IMR-90 (cell line): ENCODE results near the gene TMEM100. TPM values are rescaled to one million over a fixed set of nuclear protein-coding genes. Genes with fewer than 3 reads are reported as not detected.

Experiments used
- ATAC-seq: fragments of 200-7000 bp; cut with Tn5 transposase; 2 replicates; pipeline ENCODE4 v1.9.1; 2020; ENCODE audit warnings: low read depth, mild to moderate bottlenecking, moderate library complexity
- BruUV-seq: library from RNA; stranded (reverse); fragments of 400-500 nt; replicated peaks from 2 replicates; lab custom pipeline; 2021; lab: Mats Ljungman, UMichigan
- CTCF ChIA-PET: fragments of 300-600 bp; formaldehyde crosslinking; extraction: SDS; loops from one replicate; lab custom pipeline; 2021; ENCODE audit warnings: antibody characterized with exemption; lab: Yijun Ruan, JAX
- POLR2A ChIA-PET: fragments of 300-600 bp; sonication (Branson Sonifier 250); formaldehyde crosslinking; loops from one replicate; lab custom pipeline; 2022; ENCODE audit warnings: antibody characterized with exemption; ENCODE audit not compliant: unreplicated experiment; lab: Charles Lee
- DNase-seq: peaks from one replicate; pipeline ENCODE4 v3.0.0; 2013
- H2AFZ ChIP-seq: replicated peaks from 2 replicates; pipeline ENCODE3; 2013; ENCODE audit warnings: low read length, mild to moderate bottlenecking; ENCODE audit not compliant: poor library complexity
- H2AK5ac ChIP-seq: 2 replicates; pipeline ENCODE4 v1.6.1; 2013; ENCODE audit warnings: low read depth, low read length, inconsistent platforms
- H2AK9ac ChIP-seq: replicated peaks from 2 replicates; pipeline ENCODE3; 2013; ENCODE audit warnings: mild to moderate bottlenecking, low read depth, low read length, moderate library complexity; ENCODE audit not compliant: poor library complexity
- H2BK120ac ChIP-seq: 2 replicates; pipeline ENCODE4 v1.6.1; 2013; ENCODE audit warnings: low read depth, low read length, inconsistent platforms
- H2BK15ac ChIP-seq: 3 replicates; pipeline ENCODE4 v1.6.1; 2013; ENCODE audit warnings: low read depth, low read length, inconsistent platforms
- H2BK20ac ChIP-seq: 2 replicates; pipeline ENCODE4 v1.6.1; 2013; ENCODE audit warnings: low read depth, mild to moderate bottlenecking, inconsistent platforms, low read length, moderate library complexity
- H2BK5ac ChIP-seq: 2 replicates; pipeline ENCODE4 v1.6.1; 2013; ENCODE audit warnings: mild to moderate bottlenecking, low read depth, low read length, inconsistent platforms; ENCODE audit not compliant: poor library complexity, severe bottlenecking
- H3K14ac ChIP-seq: replicated peaks from 2 replicates; pipeline ENCODE4 v1.6.1; 2013; ENCODE audit warnings: low read depth, low read length, inconsistent platforms
- H3K18ac ChIP-seq: 2 replicates; pipeline ENCODE4 v1.6.1; 2013; ENCODE audit warnings: low read depth, low read length, control low read depth
- H3K23ac ChIP-seq: 2 replicates; pipeline ENCODE4 v1.6.1; 2013; ENCODE audit warnings: low read depth, low read length, inconsistent platforms
- H3K27ac ChIP-seq: 2 replicates; pipeline ENCODE4 v1.5.1; 2013; ENCODE audit warnings: mild to moderate bottlenecking, control low read depth, low read length; ENCODE audit not compliant: insufficient read depth
- H3K27me3 ChIP-seq: 2 replicates; pipeline ENCODE4 v1.6.1; 2013; ENCODE audit warnings: low read length; ENCODE audit not compliant: control insufficient read depth, insufficient read depth
- H3K36me3 ChIP-seq: 2 replicates; pipeline ENCODE4 v1.6.1; 2013; ENCODE audit warnings: low read length, mixed read lengths; ENCODE audit not compliant: control insufficient read depth, insufficient read depth
- H3K4ac ChIP-seq: 2 replicates; pipeline ENCODE4 v1.6.1; 2013; ENCODE audit warnings: low read depth, low read length, inconsistent platforms
- H3K4me1 ChIP-seq: 2 replicates; pipeline ENCODE4 v1.6.1; 2013; ENCODE audit warnings: low read length, mixed read lengths; ENCODE audit not compliant: control insufficient read depth, insufficient read depth
- H3K4me2 ChIP-seq: 2 replicates; pipeline ENCODE4 v1.6.1; 2013; ENCODE audit warnings: low read depth, mild to moderate bottlenecking, control low read depth, low read length, moderate library complexity
- H3K4me3 ChIP-seq: 2 replicates; pipeline ENCODE4 v1.5.1; 2013; ENCODE audit warnings: low read depth, mild to moderate bottlenecking, control low read depth, low read length, moderate library complexity; ENCODE audit not compliant: insufficient read depth
- H3K56ac ChIP-seq: 2 replicates; pipeline ENCODE4 v1.6.1; 2013; ENCODE audit warnings: low read length, inconsistent platforms; ENCODE audit not compliant: insufficient read depth; ENCODE audit errors: extremely low read depth
- H3K79me1 ChIP-seq, 2 experiments: 2 replicates each; pipeline ENCODE4 v1.6.1; 2013; ENCODE audit warnings: low read length in 2 of 2, inconsistent platforms in 1 of 2, low read depth in 1 of 2
- H3K9ac ChIP-seq: 2 replicates; pipeline ENCODE4 v1.6.1; 2013; ENCODE audit warnings: low read depth, low read length, control low read depth
- H3K9me1 ChIP-seq: 2 replicates; pipeline ENCODE4 v1.6.1; 2013; ENCODE audit warnings: low read length, inconsistent platforms; ENCODE audit not compliant: insufficient read depth
- H3K9me3 ChIP-seq: 2 replicates; pipeline ENCODE4 v1.6.1; 2013; ENCODE audit warnings: low read length; ENCODE audit not compliant: control insufficient read depth, insufficient read depth
- H4K20me1 ChIP-seq: 2 replicates; pipeline ENCODE4 v1.6.1; 2013; ENCODE audit warnings: low read length, inconsistent platforms; ENCODE audit not compliant: insufficient read depth
- H4K5ac ChIP-seq: 2 replicates; pipeline ENCODE4 v1.6.1; 2013; ENCODE audit warnings: mild to moderate bottlenecking, low read depth, low read length, control low read depth
- H4K8ac ChIP-seq, 2 experiments: 2 replicates each; pipeline ENCODE4 v1.6.1; 2013; ENCODE audit warnings: low read depth in 2 of 2, low read length in 2 of 2, control low read depth in 1 of 2, inconsistent platforms in 1 of 2
- H4K91ac ChIP-seq: 2 replicates; pipeline ENCODE4 v1.6.1; 2013; ENCODE audit warnings: low read depth, low read length, inconsistent platforms; ENCODE audit not compliant: insufficient read depth
- BHLHE40 ChIP-seq: fragments of 150-350 bp; IDR thresholded peaks from 2 replicates; pipeline ENCODE4 v1.6.1; 2016; ENCODE audit warnings: mild to moderate bottlenecking, low read depth, low read length
- CEBPB ChIP-seq: IDR thresholded peaks from 2 replicates; pipeline ENCODE4 v1.6.1; 2012; ENCODE audit warnings: low read depth, low read length, improper control_type of control experiment
- CHD1 ChIP-seq: IDR thresholded peaks from 2 replicates; pipeline ENCODE4 v1.6.1; 2012; ENCODE audit warnings: low read depth, low read length, improper control_type of control experiment
- CTCF ChIP-seq: conservative IDR thresholded peaks from 2 replicates; pipeline ENCODE4 v1.5.1; 2012; ENCODE audit warnings: mild to moderate bottlenecking, low read depth, low read length, improper control_type of control experiment
- FOS ChIP-seq: fragments of 150-350 bp; IDR thresholded peaks from 2 replicates; pipeline ENCODE4 v1.6.1; 2016; ENCODE audit warnings: low read depth, low read length
- MAFK ChIP-seq: IDR thresholded peaks from 2 replicates; pipeline ENCODE4 v1.6.1; 2012; ENCODE audit warnings: low read depth, low read length, improper control_type of control experiment
- MAZ ChIP-seq: IDR thresholded peaks from 2 replicates; pipeline ENCODE4 v1.6.1; 2012; ENCODE audit warnings: low read depth, mild to moderate bottlenecking, low read length, improper control_type of control experiment, moderate library complexity, borderline replicate concordance
- MXI1 ChIP-seq: IDR thresholded peaks from 2 replicates; pipeline ENCODE4 v1.6.1; 2012; ENCODE audit warnings: low read depth, mild to moderate bottlenecking, low read length, moderate library complexity, borderline replicate concordance
- NFE2L2 ChIP-seq: fragments of 150-350 bp; IDR thresholded peaks from 2 replicates; pipeline ENCODE4 v1.6.1; 2016; ENCODE audit warnings: low read depth, mild to moderate bottlenecking, low read length
- POLR2A ChIP-seq: IDR thresholded peaks from 2 replicates; pipeline ENCODE4 v1.6.1; 2012; ENCODE audit warnings: mild to moderate bottlenecking, low read depth, low read length
- RAD21 ChIP-seq: IDR thresholded peaks from 2 replicates; pipeline ENCODE4 v1.6.1; 2012; ENCODE audit warnings: low read length, improper control_type of control experiment
- RCOR1 ChIP-seq: IDR thresholded peaks from 2 replicates; pipeline ENCODE4 v1.6.1; 2012; ENCODE audit warnings: mild to moderate bottlenecking, low read length, improper control_type of control experiment; ENCODE audit not compliant: insufficient replicate concordance
- RFX5 ChIP-seq: IDR thresholded peaks from 2 replicates; pipeline ENCODE4 v1.8.0; 2012; ENCODE audit warnings: low read depth, mild to moderate bottlenecking, low read length, moderate library complexity
- SMC3 ChIP-seq: fragments of 150-350 bp; IDR thresholded peaks from 2 replicates; pipeline ENCODE4 v1.6.1; 2016; ENCODE audit warnings: low read depth, mild to moderate bottlenecking, antibody characterized with exemption, low read length, moderate library complexity
- USF2 ChIP-seq: fragments of 150-350 bp; IDR thresholded peaks from 2 replicates; pipeline ENCODE4 v1.6.1; 2017; ENCODE audit warnings: mild to moderate bottlenecking, antibody characterized with exemption, low read length, low read depth
- WGBS, 2 experiments: methylation state at CpG; one replicate each; pipeline versions ENCODE4 v1.1.5 to v1.1.7; 2013; ENCODE audit warnings: missing lambda C conversion rate in 2 of 2; ENCODE audit not compliant: insufficient read length in 1 of 2; ENCODE audit errors: extremely low coverage in 2 of 2; 5-methylcytosine and 5-hydroxymethylcytosine counted together
- dilution Hi-C: fragments of 300-500 bp; cut with HindIII; formaldehyde crosslinking; loops from one replicate; pipeline ENCODE4 v1.14.3; 2018; ENCODE audit warnings: low sequenced_read_pairs; ENCODE audit not compliant: unreplicated experiment
- in situ Hi-C: fragments of 300-500 bp; cut with MboI; formaldehyde crosslinking; loops from 3 replicates; pipeline ENCODE4 v1.14.3; 2019; ENCODE audit warnings: low sequenced_read_pairs, inconsistent platforms, mixed read lengths
- intact Hi-C: fragments of 100-400 bp; cut with micrococcal nuclease; formaldehyde crosslinking; loops from 2 replicates; pipeline ENCODE4 v1.10.0; 2022
- polyA plus RNA-seq, 3 experiments: library from polyadenylated mRNA; depleted of rRNA; stranded (reverse); fragments of >200 nt; gene quantifications; 2 replicates each; pipeline ENCODE4 v1.2.3, GENCODE V29; 2012; ENCODE audit warnings: low replicate concordance in 1 of 3
- total RNA-seq: library from RNA; depleted of rRNA; stranded (reverse); fragments of >200 nt; gene quantifications from 2 replicates; pipeline ENCODE4 v1.2.3, GENCODE V29; 2012
- TF ChIP-seq, protein P1 (sequence below): fragments of 150-350 bp; IDR thresholded peaks from 2 replicates; pipeline ENCODE4 v1.6.1; 2016; ENCODE audit warnings: low read depth, mild to moderate bottlenecking, low read length, moderate library complexity, borderline replicate concordance

The TMEM100 gene
- total and polyA plus RNA-seq, 2 of the 4 experiments (the other 2 are of a cell fraction), result 0.21 to 0.36 TPM

DNA sequence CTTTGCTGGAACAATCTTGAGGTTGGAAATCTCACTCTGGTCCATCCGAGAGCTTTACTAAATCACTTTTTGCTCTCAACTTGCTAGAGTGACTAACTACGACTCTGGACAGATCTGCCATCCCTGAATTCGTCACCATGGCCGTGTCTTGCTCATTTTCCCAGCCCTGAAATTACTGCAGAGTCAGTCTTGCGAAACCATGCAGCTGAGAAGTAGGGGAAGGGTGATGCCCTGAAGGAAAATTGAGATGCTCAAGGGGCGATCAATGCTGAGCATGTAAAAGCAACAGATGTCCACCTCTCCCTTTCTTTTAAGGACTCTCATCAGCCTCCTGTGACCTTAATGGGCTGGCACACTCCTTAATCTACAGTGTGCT is 46.9 kb upstream of the TMEM100 start:
- H2AK9ac ChIP-seq, result no peak overlapping the region
- H2AK5ac ChIP-seq, result no peak overlapping the region
- H2BK15ac ChIP-seq, result no peak overlapping the region
- no peak overlapping the region for H2BK20ac ChIP-seq
- peak overlapping the region; percentile 1 for H3K18ac ChIP-seq
- H3K4me3 ChIP-seq, result no peak overlapping the region
- H3K9ac ChIP-seq, result no peak overlapping the region
- peak overlapping the region; percentile 62 for H2BK5ac ChIP-seq
- peaks cover 8% of the 10 kb centered on the region for H3K4me1 ChIP-seq
- H3K9me1 ChIP-seq, result peaks cover 9% of the 10 kb centered on the region
- dilution Hi-C loops (no loop called here), in situ Hi-C loops (no loop called here), intact Hi-C loops (no loop called here)
- H3K9me3 ChIP-seq, result no peaks in the 10 kb centered on the region
- peak overlapping the region; percentile 70; the same call in 1 of the 2 replicates for H3K27ac ChIP-seq
- H3K56ac ChIP-seq, result no peak overlapping the region
- DNase-seq (peak; percentile 87), ATAC-seq (peak; percentile 85)
- no peak overlapping the region for H4K5ac ChIP-seq
- no peak overlapping the region; the same call in 1 of the 2 replicates for H3K4ac ChIP-seq
- H2BK120ac ChIP-seq, result no peak overlapping the region
- 0 out of 2 replicates have a peak overlapping the region, but pooled peaks have one; percentile 48 for H3K23ac ChIP-seq
- ChIA-PET CTCF (interaction anchor here (0.5 to 1.9 kb wide), 8 partner anchors 10 to 369 kb away, joined by 3 to 7 read pairs (median 4); partner anchors contain the start of gene TMEM100), POLR2A (no interaction called here)
- H3K14ac ChIP-seq, result peak overlapping the region; percentile 49; the same call in 1 of the 2 replicates
- H3K27me3 ChIP-seq, result no peaks in the 10 kb centered on the region
- no TSS peak for BruUV-seq
- 0 out of 4 replicates have a peak overlapping the region, but pooled peaks of 1 of the 2 experiments have one; percentile 15 for H4K8ac ChIP-seq
- peaks cover 4% of the 10 kb centered on the region; the same call in 1 of the 2 replicates for H4K20me1 ChIP-seq
- H3K79me1 ChIP-seq, result no peaks in the 10 kb centered on the region; a peak in 2 of 4 replicates
- peak overlapping the region; percentile 45 for H3K4me2 ChIP-seq
- no peak overlapping the region for H4K91ac ChIP-seq
- H2AFZ ChIP-seq, result peak overlapping the region; percentile 62
- peaks cover 22% of the 10 kb centered on the region for H3K36me3 ChIP-seq
- WGBS, 2 experiments, result 40% methylated on average over 1 of the region's 6 CpGs; no CpG with 5 or more reads in 1 of the 2 experiments
- TF ChIP-seq MXI1 (no peak), RCOR1 (no peak), CHD1 (no peak), BHLHE40 (no peak), USF2 (no peak), MAFK (peak; percentile 58), CEBPB (peak; percentile 99), RAD21 (no peak), SMC3 (no peak), MAZ (no peak), RFX5 (no peak), FOS (peak; percentile 22; the same call in 1 of the 2 replicates), NFE2L2 (peak; percentile 85), POLR2A (no peak), CTCF (no peak)
- TF ChIP-seq, protein P1, sequence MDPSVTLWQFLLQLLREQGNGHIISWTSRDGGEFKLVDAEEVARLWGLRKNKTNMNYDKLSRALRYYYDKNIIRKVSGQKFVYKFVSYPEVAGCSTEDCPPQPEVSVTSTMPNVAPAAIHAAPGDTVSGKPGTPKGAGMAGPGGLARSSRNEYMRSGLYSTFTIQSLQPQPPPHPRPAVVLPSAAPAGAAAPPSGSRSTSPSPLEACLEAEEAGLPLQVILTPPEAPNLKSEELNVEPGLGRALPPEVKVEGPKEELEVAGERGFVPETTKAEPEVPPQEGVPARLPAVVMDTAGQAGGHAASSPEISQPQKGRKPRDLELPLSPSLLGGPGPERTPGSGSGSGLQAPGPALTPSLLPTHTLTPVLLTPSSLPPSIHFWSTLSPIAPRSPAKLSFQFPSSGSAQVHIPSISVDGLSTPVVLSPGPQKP, result no peak
